Ureter (tissue), 1 donor: ENCODE results near the gene MYT1. TPM values are rescaled to one million over a fixed set of nuclear protein-coding genes. Genes with fewer than 3 reads are reported as not detected.

Experiments
- DNase-seq: peaks from one replicate; pipeline ENCODE4 v3.0.0-alpha.2; 2020; ENCODE audit warnings: low spot score
- total RNA-seq: library from RNA; stranded (reverse); gene quantifications from one replicate; pipeline ENCODE4 v1.2.4, GENCODE V29; 2023
- donor health status: DM: yes; HTN: yes; CAD: no.

MYT1 gene
- total RNA-seq, 1 donor from 2014 or later = 0.18 TPM

DNA sequence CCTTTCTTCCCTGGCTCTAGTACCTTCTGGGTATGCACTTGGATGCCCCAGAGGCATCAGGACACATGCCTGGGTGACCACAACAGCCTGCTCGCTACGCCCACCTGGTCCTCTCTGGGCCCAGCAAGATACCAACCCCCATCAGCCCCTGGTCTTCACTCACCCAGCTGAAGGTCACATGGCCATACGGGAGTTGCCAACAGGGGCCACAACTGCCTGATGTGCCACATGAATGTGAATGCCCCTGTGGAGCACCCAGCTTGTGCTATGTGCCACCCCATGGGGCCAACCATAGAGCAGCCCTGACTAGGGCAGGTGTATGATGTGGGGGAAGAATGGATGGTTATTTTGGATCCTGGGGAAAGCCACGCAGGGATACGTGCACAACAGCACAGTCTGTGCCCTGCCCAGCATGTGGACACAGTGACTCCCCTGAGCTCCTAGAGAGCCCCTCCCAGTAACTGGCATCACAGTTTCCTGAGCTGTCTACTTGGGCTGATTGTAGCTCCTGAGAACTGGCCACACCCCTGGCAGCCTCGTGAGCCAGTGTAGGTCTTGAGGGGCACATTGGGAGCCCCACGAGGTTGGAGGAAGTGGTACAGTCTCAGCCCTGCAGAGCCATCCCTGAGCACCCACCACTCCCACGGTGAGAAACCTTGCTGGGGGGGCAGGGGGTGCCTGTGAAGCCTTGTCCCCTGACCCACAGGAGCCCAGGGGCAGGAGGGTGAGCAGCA, 80.8 kb downstream of the MYT1 start:
- DNase-seq = no peak

DNA sequence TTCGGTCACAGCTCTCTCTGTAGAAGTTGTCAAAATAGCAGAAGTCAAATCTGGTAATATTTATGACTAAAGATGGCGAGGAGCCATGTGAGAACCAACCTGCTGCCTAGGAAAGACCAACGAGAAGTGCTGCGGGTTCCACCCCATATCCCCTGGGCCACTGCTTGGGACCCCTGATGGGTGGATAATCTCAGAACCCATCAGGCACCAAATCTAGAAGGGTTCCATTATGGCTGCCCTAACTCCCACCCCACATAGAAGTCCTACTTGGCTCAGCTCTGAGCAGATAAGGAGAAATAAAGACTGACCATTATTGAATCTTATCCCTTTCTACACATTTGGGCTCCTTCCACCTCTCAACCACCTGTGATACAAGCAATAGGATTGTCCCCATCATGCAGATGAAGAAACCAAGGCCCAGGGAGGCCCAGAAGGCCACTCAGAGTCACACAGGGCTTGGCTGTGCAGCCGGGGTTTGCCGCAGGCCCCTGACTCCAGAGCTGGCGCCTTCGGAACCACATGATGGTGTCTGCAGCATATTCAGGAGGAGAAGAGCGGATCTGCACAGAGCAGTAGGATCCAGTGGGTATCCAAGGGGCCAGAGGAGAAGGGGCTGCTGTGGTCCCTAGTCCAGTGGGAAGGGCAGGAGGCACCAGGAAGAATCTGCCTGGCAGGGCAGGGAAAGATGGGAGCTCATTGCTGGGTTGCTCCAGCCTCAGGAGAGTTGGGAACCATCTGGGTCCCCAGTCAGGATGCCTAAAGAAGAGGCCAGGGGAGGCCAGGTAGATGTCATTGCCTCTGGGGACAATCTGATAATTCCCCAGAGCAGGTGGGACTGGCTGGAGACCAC, 81.7 kb downstream of the MYT1 start:
- no peak for DNase-seq

DNA sequence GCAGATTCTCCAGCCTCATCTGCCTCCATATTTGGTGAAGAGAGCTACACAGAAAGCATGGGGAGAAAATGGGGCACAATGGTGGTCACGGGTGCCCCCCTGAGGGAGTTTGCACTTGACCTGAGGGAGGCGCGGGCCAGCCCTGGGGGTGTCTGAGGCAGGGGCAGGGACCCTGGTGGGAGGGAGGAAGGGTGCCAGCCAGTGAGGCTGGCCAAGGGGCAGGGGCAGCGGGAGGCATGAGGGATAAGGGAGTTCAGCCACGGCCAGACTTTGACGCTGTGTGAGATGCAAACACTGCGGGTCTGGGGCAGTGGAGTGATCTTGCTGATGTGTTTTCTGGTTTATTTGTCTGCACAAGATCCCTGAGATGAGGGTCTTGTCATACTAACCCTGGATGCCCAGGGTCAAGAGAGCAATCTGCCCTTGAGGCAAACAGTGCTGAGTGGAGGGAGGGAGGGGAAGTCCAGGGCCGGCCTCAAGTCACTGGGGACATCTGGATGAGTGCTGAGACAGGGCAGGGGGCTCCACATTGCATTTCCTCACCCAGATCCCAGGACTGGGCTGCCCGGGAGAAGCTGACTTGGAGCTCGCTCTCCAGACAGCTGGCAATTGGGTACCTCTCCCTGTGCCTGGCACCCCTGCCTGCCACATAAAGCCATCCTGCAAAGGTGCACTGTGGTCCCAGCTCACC, 82.5 kb downstream of the MYT1 start:
- DNase-seq = no peak

DNA sequence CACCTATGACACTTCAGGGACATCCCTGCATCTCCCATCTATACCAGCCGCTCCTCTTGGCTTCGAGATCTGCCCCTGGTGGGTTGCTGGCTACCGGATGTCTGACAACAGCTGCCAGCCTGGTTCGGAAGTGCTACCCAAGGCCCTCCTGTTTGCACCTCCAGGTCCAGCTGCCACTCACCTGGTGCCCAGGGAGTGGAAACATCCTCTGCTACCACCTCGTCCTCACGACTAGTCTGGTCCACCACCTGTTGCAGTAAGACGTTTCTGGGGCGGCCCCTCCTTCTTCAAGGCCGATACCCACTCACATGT, 83.0 kb downstream of the MYT1 start:
- DNase-seq = no peak

DNA sequence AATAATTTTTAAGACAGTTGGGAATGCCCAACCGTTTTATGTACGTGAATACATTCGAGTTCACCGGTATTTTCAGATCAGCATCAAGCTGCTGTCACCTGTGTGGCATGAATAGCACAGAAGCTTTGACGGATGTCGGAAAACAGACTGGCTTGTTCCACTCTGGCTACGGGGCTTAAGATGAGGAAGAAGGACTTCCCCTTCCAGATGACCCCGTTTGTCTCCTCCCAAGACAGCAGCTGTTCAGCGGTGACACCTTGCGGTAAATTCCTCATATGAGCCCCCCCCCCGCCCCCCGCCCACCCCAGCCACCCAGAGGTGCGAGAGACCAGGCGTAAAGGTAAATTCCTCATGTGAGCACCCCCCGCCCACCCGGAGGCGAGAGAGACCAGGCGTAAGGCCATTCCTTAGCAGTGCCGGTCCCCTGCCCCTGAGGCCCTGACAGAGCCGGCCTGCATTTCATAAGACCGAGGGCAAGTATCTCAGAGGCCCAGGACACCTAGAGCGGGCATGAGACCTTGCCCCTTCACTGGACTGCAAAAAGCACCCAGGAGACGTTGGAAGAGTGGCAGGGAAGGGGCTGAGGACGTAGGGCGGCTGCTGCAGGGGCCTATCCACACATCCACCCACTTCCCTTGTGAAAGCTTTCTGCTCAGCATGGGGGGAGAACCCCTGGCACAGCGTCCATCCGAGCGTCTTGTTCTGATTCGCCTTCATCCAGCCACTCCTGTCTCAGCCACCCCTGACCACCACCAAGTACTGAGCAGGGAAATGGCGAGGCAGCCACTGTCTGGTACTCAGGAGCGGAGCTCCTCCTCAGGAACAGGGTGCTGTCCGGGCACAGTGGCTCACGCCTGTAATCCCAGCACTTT, 84.0 kb downstream of the MYT1 start:
- DNase-seq = no peak

DNA sequence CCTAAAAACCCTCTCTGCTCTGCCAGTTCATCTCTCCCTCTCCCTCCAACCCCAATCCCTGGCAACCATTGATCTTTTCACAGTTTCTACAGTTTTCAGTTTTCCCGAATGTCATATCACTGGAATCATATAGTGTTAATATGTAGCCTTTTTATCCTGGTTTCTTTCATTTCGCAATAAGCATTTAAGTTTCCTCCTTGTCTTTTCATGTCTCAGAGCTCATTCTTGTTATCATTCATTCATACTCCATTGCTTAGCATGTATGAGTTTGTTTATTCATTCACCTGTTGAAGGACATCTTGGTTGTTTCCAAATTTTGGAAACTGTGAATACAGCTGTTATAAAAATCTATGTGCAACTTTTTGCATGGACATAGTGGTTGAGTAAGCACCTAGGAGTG, 85.8 kb downstream of the MYT1 start:
- no peak for DNase-seq

DNA sequence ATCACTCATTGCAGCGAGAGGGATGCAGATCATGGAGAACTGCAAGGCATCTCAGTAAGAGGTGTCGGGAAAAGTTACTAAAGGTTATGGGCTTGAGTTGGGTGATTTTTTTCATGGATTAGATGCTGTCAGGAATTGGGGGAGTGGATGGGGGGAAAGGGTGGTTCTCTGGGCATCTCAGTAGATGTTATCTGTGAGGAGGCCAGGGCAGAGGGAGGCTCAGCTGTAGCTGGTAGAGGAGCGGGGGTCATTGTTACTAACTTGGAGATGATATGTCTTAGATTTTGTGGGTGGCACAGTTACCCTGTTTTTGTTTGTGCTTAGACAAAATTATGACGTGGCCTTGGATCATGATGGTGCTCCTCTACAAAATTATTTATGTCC, 88.7 kb downstream of the MYT1 start:
- DNase-seq = peak; percentile 26

DNA sequence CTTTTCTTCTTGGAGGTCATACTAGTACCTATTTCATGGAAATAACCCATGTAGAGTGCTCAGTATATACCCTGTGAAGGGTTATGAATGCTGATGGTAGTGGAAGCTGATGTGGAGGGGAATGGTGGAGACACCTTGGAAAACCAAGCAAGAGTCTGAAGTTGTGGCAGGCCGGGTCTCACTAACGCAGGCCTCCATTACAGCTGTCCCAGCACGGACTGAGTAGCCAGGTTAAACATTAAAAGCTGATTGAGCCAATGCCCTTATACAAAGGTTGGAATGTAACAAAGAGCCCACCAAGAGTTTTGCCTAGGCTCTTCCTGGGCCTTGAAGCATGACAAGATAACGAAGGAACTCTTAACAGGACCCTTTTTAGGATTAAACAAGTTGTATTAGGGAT, 89.2 kb downstream of the MYT1 start:
- no peak for DNase-seq

DNA sequence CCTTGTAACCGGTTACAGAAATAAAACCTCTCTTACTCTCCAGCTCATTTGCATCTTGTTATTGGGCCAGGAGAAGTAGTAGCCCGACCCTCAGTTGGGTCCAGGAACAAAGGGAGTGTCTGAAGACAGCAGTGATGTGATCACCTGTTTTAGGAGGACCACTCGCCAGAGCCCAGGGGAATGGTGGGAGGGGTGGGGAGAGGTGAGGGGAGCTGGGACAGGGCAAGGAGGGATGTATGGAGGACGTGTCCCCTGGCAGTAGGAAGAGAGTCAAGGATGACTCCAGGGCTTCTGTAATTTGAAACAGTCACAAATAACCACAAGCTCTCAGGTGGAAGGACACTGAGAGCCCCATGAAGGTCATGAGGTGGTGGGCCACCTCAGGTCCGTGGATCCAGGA, 89.9 kb downstream of the MYT1 start:
- peak; percentile 34 for DNase-seq

DNA sequence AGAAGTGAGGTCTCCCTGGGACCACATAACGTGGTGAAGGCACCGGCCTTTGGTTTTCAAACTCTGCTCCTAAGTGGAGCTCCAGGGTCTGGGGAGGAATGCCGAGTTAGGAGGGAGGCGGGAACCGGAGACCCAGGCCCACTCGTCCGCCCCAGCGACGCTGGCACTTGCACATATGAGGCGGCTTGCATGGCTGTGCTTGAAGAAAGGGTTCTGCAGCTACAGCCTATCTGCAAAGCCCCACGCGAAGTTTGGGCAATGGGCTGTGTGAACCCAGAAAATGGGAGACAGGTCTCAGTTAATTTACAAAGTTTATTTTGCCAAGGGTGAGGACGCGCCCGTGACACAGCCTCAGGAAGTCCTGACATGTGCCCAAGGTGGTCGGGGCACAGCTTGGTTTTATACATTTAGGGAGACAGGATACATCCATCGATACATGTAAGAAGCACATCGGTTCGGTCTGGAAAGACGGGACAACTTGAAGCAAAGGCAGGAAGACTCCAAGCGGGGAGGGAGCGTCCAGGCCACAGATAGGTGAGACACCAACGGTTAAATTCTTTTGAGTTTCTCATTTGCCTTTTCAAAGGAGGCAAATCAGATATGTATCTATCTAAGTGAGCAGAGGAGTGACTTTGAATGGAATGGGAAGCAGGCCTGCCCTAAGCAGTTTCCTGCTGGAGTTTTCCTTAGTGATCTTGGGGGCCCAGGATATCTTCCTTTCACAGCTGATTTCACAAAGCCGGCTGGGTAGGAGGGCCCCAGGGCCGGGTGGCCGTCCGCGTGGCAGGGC, 90.5 kb downstream of the MYT1 start:
- peak; percentile 43 for DNase-seq

DNA sequence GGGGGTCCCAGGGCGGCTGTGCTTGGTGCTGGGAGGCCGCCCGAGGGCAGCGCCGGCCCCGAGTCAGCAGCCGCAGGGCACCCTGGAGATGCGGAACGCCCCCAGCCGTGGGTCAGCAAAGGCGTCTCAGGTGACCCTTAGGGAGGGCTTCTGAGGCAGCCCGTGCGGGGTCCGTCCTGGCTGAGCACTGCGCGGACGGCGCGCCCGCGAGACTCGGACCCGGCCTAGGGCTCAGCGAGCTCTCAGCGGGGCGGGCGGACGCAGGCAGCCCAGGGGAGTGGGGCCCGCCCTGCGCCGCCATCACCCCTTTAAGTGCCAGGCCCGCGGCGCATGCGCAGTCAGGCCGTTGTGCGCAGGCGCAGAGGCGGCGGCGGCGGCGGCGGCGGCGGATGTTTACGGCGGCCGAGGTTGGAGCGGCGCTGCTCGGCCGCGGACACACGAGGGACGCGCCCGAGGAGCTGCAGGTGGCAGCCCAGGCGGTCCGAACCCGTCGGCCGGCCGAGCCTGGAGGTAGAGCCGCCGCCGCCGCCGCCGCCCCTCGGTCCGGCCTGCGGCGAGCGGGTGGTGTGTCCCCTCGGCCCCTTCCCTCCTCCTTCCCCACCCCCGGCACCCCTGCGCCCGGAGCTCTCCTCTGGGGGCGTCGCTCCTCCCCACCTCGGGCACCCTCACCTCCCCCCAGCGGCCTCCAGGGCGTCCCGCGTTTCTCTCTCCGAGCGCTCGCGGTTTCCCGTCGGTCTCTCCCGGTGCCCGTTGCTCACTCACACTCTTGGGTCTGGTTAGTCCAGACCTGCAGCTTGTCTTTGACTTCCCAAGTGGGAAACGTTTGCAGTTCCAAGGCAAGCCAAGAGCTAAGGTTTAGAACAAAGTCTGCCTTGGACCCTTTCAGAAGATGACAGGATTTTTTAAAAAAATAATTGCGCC, 91.4 kb downstream of the MYT1 start, which contains the start of gene PCMTD2:
TSS of gene PCMTD2 (plus strand) at position 388 of the 921 bp plus-strand sequence. CDS start 4,218 bp downstream, outside the sequence.
- DNase-seq = peak; percentile 81

DNA sequence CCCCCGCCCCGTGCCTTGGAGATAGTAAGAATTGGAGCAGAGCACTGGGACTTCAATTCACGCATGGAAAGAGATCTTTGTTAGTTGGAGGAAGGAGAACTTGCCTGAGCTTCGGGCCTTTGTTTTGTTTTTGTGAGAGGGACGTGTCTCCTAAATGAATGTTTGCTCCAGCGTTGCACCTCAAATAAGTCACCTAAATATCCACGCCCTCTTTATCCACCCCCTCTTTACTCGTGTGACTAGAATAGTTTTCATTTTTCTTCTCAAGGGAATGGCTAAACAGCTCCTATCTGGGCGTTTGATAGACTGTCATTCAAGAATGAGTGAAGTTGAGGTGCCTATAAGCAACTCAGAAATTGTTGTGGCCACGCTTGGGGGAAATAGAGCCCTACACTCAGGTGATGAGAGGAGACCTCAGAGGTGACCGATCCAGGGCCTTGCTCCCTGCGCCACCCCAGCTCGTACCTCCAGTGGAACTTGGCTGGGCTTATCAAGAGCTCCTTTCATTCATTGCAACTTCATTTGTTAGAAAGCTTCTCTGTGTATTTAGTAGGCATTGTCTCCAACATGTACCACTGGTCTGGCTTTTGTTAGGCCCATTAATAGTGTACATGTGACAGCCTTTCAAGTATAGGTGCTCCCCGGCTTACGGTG, 92.2 kb downstream of the MYT1 start:
- peak; percentile 35 for DNase-seq

DNA sequence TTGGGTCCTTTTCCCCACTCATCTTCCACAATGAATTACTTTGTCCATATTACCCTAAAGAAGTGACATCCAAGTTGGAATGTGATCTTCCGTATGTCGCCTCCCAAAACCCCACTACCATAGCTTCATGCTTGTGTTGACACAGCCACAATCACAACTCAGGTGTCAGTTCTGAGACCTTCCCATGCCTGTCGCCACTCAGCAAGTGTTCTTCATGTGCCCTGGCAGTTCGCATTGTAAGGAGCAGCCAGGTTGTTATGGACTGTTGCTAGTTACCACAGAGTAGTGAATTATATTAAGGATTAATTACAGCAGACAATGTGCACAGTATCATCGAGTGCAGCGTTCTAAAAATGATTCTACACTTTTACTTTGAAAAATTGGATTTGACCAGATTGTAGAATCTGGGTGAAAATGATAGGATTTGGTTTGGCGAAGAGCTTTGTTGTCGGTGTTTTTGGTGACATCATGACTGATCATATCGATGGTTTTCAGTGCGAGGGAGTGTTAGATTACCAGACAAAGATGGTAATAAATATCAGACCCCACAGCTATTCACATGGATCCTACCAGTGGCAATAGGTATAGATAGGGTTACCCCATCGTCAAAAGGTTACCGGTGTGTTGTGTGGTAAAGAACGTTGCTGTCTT, 93.0 kb downstream of the MYT1 start:
- DNase-seq = no peak

DNA sequence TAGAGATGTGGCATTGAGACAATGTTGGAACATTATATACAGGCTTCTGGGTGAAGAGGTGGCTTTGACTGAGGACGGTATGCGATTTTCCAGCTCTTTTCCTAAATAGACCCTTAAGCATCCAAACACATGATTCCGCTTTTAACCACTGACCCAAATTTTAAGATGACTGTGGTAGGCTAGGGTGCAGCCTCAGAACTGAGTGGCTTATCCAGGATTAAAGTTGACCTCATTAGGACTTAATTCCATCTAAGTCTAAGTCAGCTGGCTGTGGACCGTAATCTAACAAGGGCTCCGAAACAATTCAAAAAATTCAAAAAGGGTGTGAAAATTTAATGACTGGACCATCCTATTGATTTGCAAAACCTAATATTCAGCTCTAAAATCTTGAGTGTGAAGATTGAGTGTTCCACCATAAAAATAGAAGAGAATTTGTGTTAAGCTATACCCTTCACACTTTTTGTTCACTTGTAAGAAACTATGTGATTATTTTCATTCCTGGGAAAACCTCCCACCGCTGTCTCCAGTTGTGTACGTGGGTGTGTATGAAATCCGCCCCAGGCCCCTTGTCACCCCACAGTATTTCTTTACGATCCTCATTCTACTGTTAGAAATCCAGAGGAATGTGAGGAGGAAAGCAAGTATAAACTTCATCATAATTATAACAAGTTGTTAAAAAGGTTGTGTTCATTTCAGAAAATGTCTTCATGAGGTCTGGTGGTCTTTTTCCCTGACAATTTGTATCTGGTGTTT, 94.0 kb downstream of the MYT1 start:
- DNase-seq = peak; percentile 19

DNA sequence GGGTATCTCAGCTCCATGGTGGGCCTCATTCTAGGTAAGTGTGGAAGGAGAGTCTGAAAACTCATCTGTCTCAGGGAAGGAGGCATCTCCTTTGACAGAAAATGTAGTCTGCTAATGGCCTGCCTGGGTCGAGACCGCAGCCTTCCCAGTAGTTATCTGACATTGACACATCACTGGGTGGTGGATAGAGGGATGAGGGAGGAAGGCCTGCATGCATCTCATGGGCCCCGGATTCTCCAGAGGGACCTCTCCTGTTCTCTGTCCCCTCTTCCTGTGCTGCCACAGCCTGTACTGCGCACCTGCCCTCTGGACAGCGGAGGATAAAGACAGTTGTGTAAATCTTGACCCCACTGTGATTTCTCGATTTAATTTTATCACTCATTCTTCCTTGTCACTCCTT, 96.0 kb downstream of the MYT1 start:
- DNase-seq = peak; percentile 17

DNA sequence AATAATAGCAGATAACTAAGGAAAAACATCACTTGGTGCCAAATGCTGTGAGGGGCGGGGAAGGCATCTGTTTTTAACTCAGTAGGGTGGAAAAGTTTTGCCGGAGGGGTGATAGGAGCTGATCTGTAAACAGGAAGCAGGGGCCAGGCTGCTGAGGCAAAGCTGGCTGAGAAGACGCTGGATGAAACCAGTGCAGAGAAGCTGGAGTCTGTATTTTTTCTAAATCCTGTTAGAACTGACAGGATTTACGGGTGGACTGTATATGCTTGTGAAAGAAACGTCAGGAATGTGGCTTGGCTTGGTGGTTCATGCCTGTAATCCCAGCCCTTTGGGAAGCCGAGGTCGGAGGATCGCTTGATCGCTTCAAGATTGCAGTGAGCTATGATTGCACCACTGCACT, 96.9 kb downstream of the MYT1 start:
- no peak for DNase-seq

DNA sequence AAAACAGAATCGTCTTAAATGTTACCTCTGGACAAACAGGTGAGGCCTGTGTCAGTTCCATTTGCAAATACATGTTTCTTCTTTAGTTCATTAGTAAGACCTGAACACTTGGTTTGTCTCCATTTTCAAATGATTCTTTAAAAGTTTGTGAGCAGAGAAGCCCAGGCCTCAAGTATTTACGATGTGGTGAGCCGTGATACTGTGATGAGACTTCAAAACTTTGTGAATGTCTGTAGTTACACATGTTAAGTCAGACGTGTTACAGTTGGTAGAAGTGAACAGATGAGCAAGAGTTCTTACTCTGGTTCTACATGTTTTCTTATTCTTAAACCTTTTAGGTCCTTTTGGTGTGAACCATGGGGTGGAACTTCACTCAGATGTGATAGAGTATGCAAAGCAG, 99.8 kb downstream of the MYT1 start:
- no peak for DNase-seq

DNA sequence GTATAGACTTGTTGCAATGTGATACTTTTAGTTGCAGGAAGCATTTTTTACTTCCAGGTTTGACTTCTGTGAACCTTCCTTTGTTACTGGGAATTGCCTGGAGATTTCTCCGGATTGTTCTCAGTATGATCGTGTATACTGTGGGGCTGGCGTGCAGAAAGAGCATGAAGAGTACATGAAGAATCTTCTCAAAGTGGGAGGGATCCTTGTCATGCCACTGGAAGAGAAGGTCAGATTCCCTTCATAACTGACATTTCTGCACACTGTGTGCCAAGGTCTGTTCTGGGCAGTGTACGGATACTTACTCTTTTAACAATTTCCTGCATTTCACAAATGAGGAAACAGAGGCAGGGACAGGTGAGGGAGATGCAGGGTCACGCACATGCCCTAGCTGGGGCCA, 100.9 kb downstream of the MYT1 start:
- no peak for DNase-seq
